Skeletal muscle tissue (tissue), 4 donors: ENCODE measurements around the gene AGAP4. TPM values are rescaled to one million over a fixed set of nuclear protein-coding genes. Genes with fewer than 3 reads are reported as not detected.
"Not testable (repeated sequence)": the region's sequence is repeated elsewhere in the genome, so short reads cannot be mapped to it uniquely, and the experiment has no call there.

ENCODE experiments used
- H3K27ac ChIP-seq: one replicate; pipeline ENCODE4 v1.7.0; 2013; ENCODE audit warnings: mild to moderate bottlenecking, low read depth, low read length, inconsistent platforms
- H3K27me3 ChIP-seq, 3 donors: one replicate each; pipeline ENCODE4 v1.7.0; 2013; ENCODE audit warnings: low read length in 3 of 3; ENCODE audit not compliant: control insufficient read depth in 3 of 3, insufficient read depth in 3 of 3
- H3K36me3 ChIP-seq, 3 donors: one replicate each; pipeline ENCODE4 v1.7.0; 2013; ENCODE audit warnings: low read length in 3 of 3; ENCODE audit not compliant: control insufficient read depth in 3 of 3, insufficient read depth in 3 of 3
- H3K4me1 ChIP-seq, 3 donors: one replicate each; pipeline ENCODE4 v1.7.0; 2013; ENCODE audit warnings: low read length in 3 of 3, mild to moderate bottlenecking in 3 of 3; ENCODE audit not compliant: control insufficient read depth in 3 of 3, insufficient read depth in 3 of 3
- H3K4me3 ChIP-seq, 3 donors: one replicate each; pipeline ENCODE4 v1.7.0; 2013; ENCODE audit warnings: low read length in 3 of 3
- H3K9ac ChIP-seq, 3 donors: one replicate each; pipeline ENCODE4 v1.7.0; 2013; ENCODE audit warnings: low read length in 3 of 3, mild to moderate bottlenecking in 3 of 3, moderate library complexity in 2 of 3, low read depth in 1 of 3
- H3K9me3 ChIP-seq, 3 donors: one replicate each; pipeline ENCODE4 v1.7.0; 2013; ENCODE audit warnings: low read length in 3 of 3; ENCODE audit not compliant: control insufficient read depth in 3 of 3
- total RNA-seq: library from RNA; depleted of rRNA; stranded (reverse); fragments of >200 nt; gene quantifications from one replicate; pipeline ENCODE4 v1.2.3, GENCODE V29; 2014
- donor health status: Osteomylitis.

The AGAP4 gene
- total RNA-seq = 14.6 TPM

DNA sequence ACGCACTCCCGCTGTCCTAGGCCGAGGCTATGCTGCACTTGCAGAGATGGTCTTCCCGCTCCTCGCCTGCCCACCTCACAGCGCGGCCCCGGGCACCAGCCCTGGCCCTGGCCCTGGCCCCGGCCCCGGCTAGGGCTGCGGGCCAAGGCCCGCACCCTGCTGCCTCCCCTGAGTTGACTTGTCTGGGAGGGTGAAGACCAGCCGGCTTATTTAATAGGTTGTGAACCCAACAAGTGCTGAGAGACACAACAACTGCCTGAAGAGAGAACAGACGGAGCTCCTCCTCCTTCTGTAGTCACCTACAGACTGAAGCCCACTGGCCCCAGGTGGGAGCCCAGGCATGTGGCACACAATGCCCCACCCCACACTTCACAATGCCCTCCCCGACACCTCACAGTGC, at the start of gene AGAP4:
Gene AGAP4 (minus strand): TSS at position 101 of the 400 bp plus-strand sequence. CDS start 153 bp downstream, outside the sequence.
- not testable (repeated sequence) for H3K27me3 ChIP-seq, H3K4me3 ChIP-seq, H3K9me3 ChIP-seq, H3K4me1 ChIP-seq, H3K36me3 ChIP-seq, H3K27ac ChIP-seq, H3K9ac ChIP-seq

GRCh38 chr10:45890721-45891120, 43.4 kb upstream of the AGAP4 start:
- H3K9me3 ChIP-seq = not testable (repeated sequence)

DNA sequence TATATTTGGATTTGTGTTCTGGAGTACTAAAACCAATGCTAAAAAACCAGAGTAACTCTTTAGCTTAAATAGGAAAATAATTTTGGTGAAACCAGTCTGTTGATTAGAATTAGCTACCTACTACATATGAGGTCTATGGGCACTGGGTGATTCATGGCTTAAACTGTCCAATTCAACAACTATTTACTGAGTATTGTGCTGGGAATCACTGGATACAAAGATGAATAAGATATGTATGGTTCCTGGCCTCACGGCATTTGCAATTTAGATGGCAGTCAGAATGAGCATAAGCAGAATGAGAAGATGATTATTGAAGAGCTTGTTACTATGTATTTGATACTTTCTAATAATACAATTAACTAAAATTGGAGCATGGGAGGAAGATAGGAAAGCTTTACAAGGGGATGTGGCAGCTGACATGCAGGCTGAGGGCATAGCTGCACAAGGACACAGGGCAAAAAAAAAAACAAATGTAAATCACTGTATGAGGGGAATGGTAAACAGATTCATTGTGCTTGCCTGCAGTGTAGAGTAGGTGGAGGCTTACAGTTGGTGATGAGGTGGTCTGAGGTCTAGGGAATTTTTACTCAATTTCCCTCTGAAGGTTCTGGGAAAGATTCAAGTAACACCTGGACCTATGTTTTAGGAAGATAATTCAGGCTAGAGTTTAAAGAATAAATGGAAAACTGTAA, 42.4 kb upstream of the AGAP4 start:
- not testable (repeated sequence) for H3K36me3 ChIP-seq, H3K4me1 ChIP-seq, H3K4me3 ChIP-seq, H3K9me3 ChIP-seq, H3K27ac ChIP-seq, H3K9ac ChIP-seq, H3K27me3 ChIP-seq

More at GRCh38 chr10:45890721-45891120, 43.4 kb upstream of the AGAP4 start:
- H3K27me3 ChIP-seq, H3K36me3 ChIP-seq, H3K4me3 ChIP-seq, H3K4me1 ChIP-seq, H3K27ac ChIP-seq, H3K9ac ChIP-seq: not testable (repeated sequence)

DNA sequence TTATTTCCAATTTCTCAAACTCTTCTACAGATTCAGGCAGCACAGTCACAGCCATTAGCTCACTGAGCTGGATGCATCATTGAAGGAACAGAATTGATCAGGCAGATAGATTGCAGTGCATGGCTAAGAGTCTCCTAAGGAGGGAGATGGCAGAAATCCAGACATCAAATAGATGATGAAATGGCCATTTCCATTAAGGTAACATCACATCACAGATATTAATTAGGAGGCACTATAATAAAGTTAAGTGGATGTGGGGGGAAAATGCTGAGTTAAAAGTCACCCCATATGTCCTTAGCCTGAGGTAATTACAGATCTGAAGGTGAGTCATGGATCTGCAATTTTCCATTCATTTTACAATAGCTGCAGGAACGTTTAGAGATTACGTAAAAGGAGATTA, 35.6 kb upstream of the AGAP4 start:
- not testable (repeated sequence) for H3K4me1 ChIP-seq

GRCh38 chr10:45865404-45865803, 18.1 kb upstream of the AGAP4 start:
- not testable (repeated sequence) for H3K27ac ChIP-seq, H3K4me3 ChIP-seq, H3K27me3 ChIP-seq, H3K4me1 ChIP-seq, H3K9me3 ChIP-seq, H3K9ac ChIP-seq, H3K36me3 ChIP-seq

More for the DNA sequence above, 35.6 kb upstream of the AGAP4 start:
- not testable (repeated sequence) for H3K27ac ChIP-seq, H3K36me3 ChIP-seq, H3K9me3 ChIP-seq, H3K27me3 ChIP-seq, H3K9ac ChIP-seq, H3K4me3 ChIP-seq

- not testable (repeated sequence) for H3K27me3 ChIP-seq, H3K36me3 ChIP-seq, H3K4me3 ChIP-seq, H3K9ac ChIP-seq, H3K4me1 ChIP-seq, H3K9me3 ChIP-seq, H3K27ac ChIP-seq
Observed at GRCh38 chr10:45864264-45864663, 17.0 kb upstream of the AGAP4 start.

- H3K9me3 ChIP-seq, H3K36me3 ChIP-seq, H3K27me3 ChIP-seq, H3K9ac ChIP-seq, H3K27ac ChIP-seq, H3K4me1 ChIP-seq, H3K4me3 ChIP-seq: not testable (repeated sequence)
Observed at GRCh38 chr10:45863632-45864031, 16.3 kb upstream of the AGAP4 start.

DNA sequence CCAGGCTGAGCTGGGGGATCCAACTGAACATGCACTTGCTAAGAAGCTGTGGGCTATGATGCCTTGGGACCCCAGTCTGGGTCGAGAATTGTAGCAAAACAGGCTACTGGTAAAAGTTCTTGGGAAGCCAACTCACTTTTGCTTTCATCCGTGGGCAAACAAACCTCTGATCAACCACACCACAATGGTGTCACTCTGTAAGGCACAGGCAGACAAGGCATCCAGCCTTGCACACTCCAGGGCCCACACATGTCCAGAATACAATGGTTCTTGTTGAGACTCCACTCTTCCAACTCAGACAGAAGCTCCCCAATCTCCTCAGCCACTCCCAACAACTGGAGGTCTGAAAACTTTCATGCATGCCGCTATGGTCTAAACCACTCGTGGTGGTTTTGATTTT, 10.6 kb upstream of the AGAP4 start:
- H3K36me3 ChIP-seq, H3K4me1 ChIP-seq, H3K27me3 ChIP-seq, H3K27ac ChIP-seq, H3K4me3 ChIP-seq, H3K9me3 ChIP-seq, H3K9ac ChIP-seq: not testable (repeated sequence)

DNA sequence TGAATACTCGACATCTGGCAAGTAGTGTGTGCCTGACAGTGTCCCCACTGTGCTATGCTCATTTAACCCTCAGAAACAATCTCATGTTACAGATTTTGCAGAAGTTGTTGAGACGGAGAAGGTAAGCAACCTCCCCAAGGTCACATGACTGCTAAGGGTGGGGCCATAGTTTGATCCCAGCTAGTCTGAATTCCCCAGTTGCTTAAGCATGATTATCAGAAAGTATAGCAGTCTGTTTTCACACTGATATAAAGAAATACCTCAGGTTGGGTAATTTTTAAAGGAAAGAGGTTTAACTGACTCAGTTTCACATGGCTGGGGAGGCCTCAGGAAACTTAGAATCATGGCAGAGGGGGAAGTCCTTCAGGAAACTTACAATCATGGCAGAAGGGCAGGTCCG, 1.2 kb upstream of the AGAP4 start:
- not testable (repeated sequence) for H3K4me1 ChIP-seq, H3K4me3 ChIP-seq, H3K27me3 ChIP-seq, H3K36me3 ChIP-seq, H3K9ac ChIP-seq, H3K9me3 ChIP-seq, H3K27ac ChIP-seq

- H3K4me3 ChIP-seq, H3K36me3 ChIP-seq, H3K27ac ChIP-seq, H3K9me3 ChIP-seq, H3K27me3 ChIP-seq, H3K4me1 ChIP-seq, H3K9ac ChIP-seq: not testable (repeated sequence)
Observed at GRCh38 chr10:45822918-45823317, 24.4 kb downstream of the AGAP4 start.
